H1 (cell line): ENCODE data around the gene MTARC2. TPM values are rescaled to one million over a fixed set of nuclear protein-coding genes. Genes with fewer than 3 reads are reported as not detected.

Source experiments
- CTCF ChIA-PET: fragments of 300-600 bp; sonication (Branson Sonifier 250); formaldehyde crosslinking; loops from one replicate; lab custom pipeline; 2021; ENCODE audit not compliant: partially characterized antibody; lab: Charles Lee
- POLR2A ChIA-PET: fragments of 300-600 bp; sonication (Branson Sonifier 250); formaldehyde crosslinking; loops from one replicate; lab custom pipeline; 2021; ENCODE audit warnings: inconsistent platforms; ENCODE audit not compliant: partially characterized antibody; lab: Charles Lee
- DNase-seq, 2 experiments: peaks; one replicate each; pipeline versions ENCODE4 v3.0.0 to v3.0.0-alpha.2; 2010 to 2022; ENCODE audit warnings: low spot score in 2 of 2, low read depth in 1 of 2, mixed read lengths in 1 of 2
- FAIRE-seq: peaks from 2 replicates; lab custom pipeline; 2011; peaks lifted over from hg19 to GRCh38; lab: Jason Lieb, UNC
- H2AFZ ChIP-seq: 2 replicates; pipeline ENCODE4 v1.8.1; 2012; ENCODE audit warnings: low read length, inconsistent platforms
- H2AK5ac ChIP-seq: 2 replicates; pipeline ENCODE4 v1.6.1; 2013; ENCODE audit warnings: low read depth, low read length
- H2BK120ac ChIP-seq: replicated peaks from 2 replicates; pipeline ENCODE3; 2013; ENCODE audit warnings: low read depth, low read length, inconsistent platforms
- H2BK12ac ChIP-seq: 2 replicates; pipeline ENCODE4 v1.6.1; 2013; ENCODE audit warnings: low read depth, low read length
- H2BK15ac ChIP-seq: 2 replicates; pipeline ENCODE4 v1.6.1; 2013; ENCODE audit warnings: low read length
- H2BK20ac ChIP-seq: 2 replicates; pipeline ENCODE4 v1.6.1; 2013; ENCODE audit warnings: low read length
- H2BK5ac ChIP-seq: 2 replicates; pipeline ENCODE4 v1.6.1; 2013; ENCODE audit warnings: low read depth, low read length
- H3K14ac ChIP-seq: 2 replicates; pipeline ENCODE4 v1.6.1; 2013; ENCODE audit warnings: inconsistent platforms; ENCODE audit not compliant: insufficient read length
- H3K18ac ChIP-seq: 2 replicates; pipeline ENCODE4 v1.6.1; 2013; ENCODE audit warnings: low read length; ENCODE audit errors: extremely low read depth
- H3K23ac ChIP-seq: 2 replicates; pipeline ENCODE4 v1.6.1; 2013; ENCODE audit warnings: inconsistent platforms; ENCODE audit not compliant: insufficient read length
- H3K23me2 ChIP-seq: 2 replicates; pipeline ENCODE4 v1.6.1; 2013; ENCODE audit warnings: low read depth, low read length
- H3K27ac ChIP-seq: 2 replicates; pipeline ENCODE4 v1.6.1; 2011; ENCODE audit warnings: low read depth, low read length, inconsistent platforms
- H3K27me3 ChIP-seq, 4 experiments: replicated peaks in 1 of 4; 1 replicate in 1 of 4; 2 replicates in 3 of 4; pipeline versions ENCODE4 v1.6.1 to v1.8.1; 2011 to 2013; ENCODE audit warnings: low read length in 3 of 4, mild to moderate bottlenecking in 3 of 4, inconsistent platforms in 2 of 4, mixed read lengths in 2 of 4, moderate library complexity in 1 of 4; ENCODE audit not compliant: control insufficient read depth in 3 of 4, insufficient read depth in 3 of 4; ENCODE audit errors: extremely low read depth in 1 of 4
- H3K36me3 ChIP-seq, 4 experiments: 2 replicates each; pipeline versions ENCODE4 v1.6.1 to v1.8.1; 2011 to 2013; ENCODE audit warnings: mild to moderate bottlenecking in 4 of 4, low read length in 3 of 4, moderate library complexity in 2 of 4, control low read depth in 1 of 4, inconsistent platforms in 1 of 4; ENCODE audit not compliant: insufficient read depth in 4 of 4, control insufficient read depth in 2 of 4
- H3K4ac ChIP-seq: replicated peaks from 2 replicates; pipeline ENCODE3; 2013; ENCODE audit warnings: low read length, low read depth, mixed read lengths, inconsistent platforms; ENCODE audit not compliant: insufficient read length
- H3K4me1 ChIP-seq, 4 experiments: replicated peaks in 1 of 4; 1 replicate in 1 of 4; 2 replicates in 3 of 4; pipeline versions ENCODE4 v1.6.1 to v1.8.1; 2011 to 2013; ENCODE audit warnings: low read length in 3 of 4, inconsistent platforms in 2 of 4, mixed read lengths in 1 of 4; ENCODE audit not compliant: insufficient read depth in 4 of 4, control insufficient read depth in 3 of 4
- H3K4me2 ChIP-seq, 2 experiments: 2 replicates each; pipeline versions ENCODE4 v1.6.1 to v1.8.1; 2011 to 2013; ENCODE audit warnings: low read depth in 2 of 2, low read length in 2 of 2, control low read depth in 1 of 2, inconsistent platforms in 1 of 2, mild to moderate bottlenecking in 1 of 2; ENCODE audit not compliant: insufficient read depth in 1 of 2
- H3K4me3 ChIP-seq, 4 experiments: fragments of 200-600, 300-600 bp in 1 of 4; sonication (generic), shearing (Covaris generic), sonication (Bioruptor Twin) in 1 of 4; 2 replicates each; pipeline versions ENCODE4 v1.5.1 to v1.8.1; 2011 to 2016; ENCODE audit warnings: low read length in 4 of 4, low read depth in 3 of 4, control low read depth in 2 of 4, inconsistent platforms in 2 of 4, mild to moderate bottlenecking in 2 of 4, mixed read lengths in 1 of 4, moderate library complexity in 1 of 4; ENCODE audit not compliant: insufficient read depth in 2 of 4; ENCODE audit errors: extremely low read depth in 1 of 4
- H3K56ac ChIP-seq: replicated peaks from 2 replicates; pipeline ENCODE3; 2013; ENCODE audit warnings: low read depth, mild to moderate bottlenecking, mixed read lengths, low read length, inconsistent platforms; ENCODE audit not compliant: insufficient read length
- H3K79me1 ChIP-seq: 2 replicates; pipeline ENCODE4 v1.6.1; 2013; ENCODE audit warnings: low read depth, low read length, control low read depth
- H3K79me2 ChIP-seq, 2 experiments: 2 replicates each; pipeline versions ENCODE4 v1.6.1 to v1.8.1; 2012 to 2013; ENCODE audit warnings: low read length in 2 of 2, mild to moderate bottlenecking in 2 of 2, inconsistent platforms in 1 of 2; ENCODE audit not compliant: insufficient read depth in 2 of 2, control insufficient read depth in 1 of 2
- H3K9ac ChIP-seq, 4 experiments: replicated peaks in 1 of 4; 1 replicate in 1 of 4; 2 replicates in 3 of 4; pipeline versions ENCODE4 v1.6.1 to v1.8.1; 2011 to 2013; ENCODE audit warnings: low read depth in 3 of 4, low read length in 3 of 4, control low read depth in 2 of 4, mild to moderate bottlenecking in 2 of 4, moderate library complexity in 2 of 4, inconsistent platforms in 1 of 4; ENCODE audit errors: extremely low read depth in 1 of 4
- H3K9me3 ChIP-seq, 2 experiments: 2 replicates each; pipeline versions ENCODE4 v1.6.1 to v1.8.1; 2012 to 2013; ENCODE audit warnings: mild to moderate bottlenecking in 2 of 2, moderate library complexity in 2 of 2, control low read depth in 1 of 2, inconsistent platforms in 1 of 2, low read depth in 1 of 2, low read length in 1 of 2, mixed read lengths in 1 of 2; ENCODE audit not compliant: insufficient read depth in 2 of 2
- H4K20me1 ChIP-seq, 2 experiments: replicated peaks in 1 of 2; 2 replicates each; pipeline versions ENCODE3 to v1.8.1; 2011 to 2013; ENCODE audit warnings: inconsistent platforms in 2 of 2, low read length in 2 of 2, mild to moderate bottlenecking in 1 of 2; ENCODE audit not compliant: insufficient read depth in 2 of 2, control insufficient read depth in 1 of 2
- H4K5ac ChIP-seq: 2 replicates; pipeline ENCODE4 v1.6.1; 2013; ENCODE audit warnings: low read length, low read depth, mixed read lengths, inconsistent platforms; ENCODE audit not compliant: insufficient read length
- H4K8ac ChIP-seq: 2 replicates; pipeline ENCODE4 v1.8.0; 2013; ENCODE audit warnings: mild to moderate bottlenecking, moderate library complexity, low read length, inconsistent platforms; ENCODE audit not compliant: insufficient read depth; ENCODE audit errors: extremely low read depth
- H4K91ac ChIP-seq: replicated peaks from 2 replicates; pipeline ENCODE3; 2013; ENCODE audit warnings: low read length, mixed read lengths, inconsistent platforms; ENCODE audit not compliant: insufficient read length
- BRCA1 ChIP-seq: IDR thresholded peaks from 2 replicates; pipeline ENCODE4 v1.6.1; 2012; ENCODE audit warnings: low read depth, low read length, improper control_type of control experiment
- CEBPB ChIP-seq: IDR thresholded peaks from 2 replicates; pipeline ENCODE4 v1.6.1; 2012; ENCODE audit warnings: low read depth, low read length
- CTCF ChIP-seq, 3 experiments: IDR thresholded peaks; 1 replicate in 2 of 3; 2 replicates in 1 of 3; pipeline versions ENCODE4 v1.5.1 to v1.6.1; 2011; ENCODE audit warnings: low read length in 3 of 3, mild to moderate bottlenecking in 3 of 3, inconsistent platforms in 2 of 3, low read depth in 1 of 3, moderate library complexity in 1 of 3; ENCODE audit not compliant: insufficient read depth in 1 of 3; ENCODE audit errors: control extremely low read depth in 1 of 3
- FOSL1 ChIP-seq: IDR thresholded peaks from 2 replicates; pipeline ENCODE4 v1.6.1; 2011; ENCODE audit warnings: mild to moderate bottlenecking, low read depth, low read length, moderate library complexity; ENCODE audit not compliant: insufficient read depth
- JUN ChIP-seq: IDR thresholded peaks from 2 replicates; pipeline ENCODE4 v1.6.1; 2011; ENCODE audit warnings: low read depth, mild to moderate bottlenecking, improper control_type of control experiment, low read length
- KDM4A ChIP-seq: IDR thresholded peaks from one replicate; pipeline ENCODE4 v1.7.1; 2012; ENCODE audit warnings: low read depth, mild to moderate bottlenecking, moderate library complexity, low read length, inconsistent platforms; ENCODE audit not compliant: severe bottlenecking
- NRF1 ChIP-seq: IDR thresholded peaks from 2 replicates; pipeline ENCODE4 v1.6.1; 2011; ENCODE audit warnings: mild to moderate bottlenecking, low read depth, low read length, improper control_type of control experiment
- POLR2A ChIP-seq, 2 experiments: IDR thresholded peaks; 1 replicate in 1 of 2; 2 replicates in 1 of 2; pipeline ENCODE4 v1.6.1; 2011; ENCODE audit warnings: low read depth in 2 of 2, low read length in 2 of 2, mild to moderate bottlenecking in 2 of 2; ENCODE audit errors: control extremely low read depth in 1 of 2
- POLR2AphosphoS5 ChIP-seq: IDR thresholded peaks from 2 replicates; pipeline ENCODE4 v1.6.1; 2011; ENCODE audit warnings: low read depth, low read length
- RFX5 ChIP-seq: IDR thresholded peaks from 2 replicates; pipeline ENCODE4 v1.6.1; 2011; ENCODE audit warnings: low read depth, low read length, improper control_type of control experiment, borderline replicate concordance
- SP2 ChIP-seq: IDR thresholded peaks from 2 replicates; pipeline ENCODE4 v1.6.1; 2012; ENCODE audit warnings: mild to moderate bottlenecking, low read length, inconsistent platforms
- TBP ChIP-seq: IDR thresholded peaks from 2 replicates; pipeline ENCODE4 v1.6.1; 2011; ENCODE audit warnings: low read depth, low read length, improper control_type of control experiment
- WGBS, 2 experiments: shearing (Covaris generic) in 1 of 2; methylation state at CpG; one replicate each; pipeline versions ENCODE4 v1.1.6 to v1.1.7; 2013 to 2015; ENCODE audit warnings: low lambda C conversion rate in 2 of 2, mixed read lengths in 2 of 2, inconsistent platforms in 1 of 2, low coverage in 1 of 2, missing lambda C conversion rate in 1 of 2; ENCODE audit not compliant: insufficient replicate concordance in 2 of 2, insufficient coverage in 1 of 2, insufficient read length in 1 of 2; ENCODE audit errors: extremely low coverage in 1 of 2, missing lambda C conversion rate in 1 of 2; 5-methylcytosine and 5-hydroxymethylcytosine counted together
- polyA plus RNA-seq, 7 experiments: library from polyadenylated mRNA; depleted of rRNA in 3 of 7; stranded (reverse) in 5 of 7; unstranded in 2 of 7; fragments of >200 nt in 5 of 7; fragments of 200-250 nt in 2 of 7; gene quantifications; 1 replicate in 5 of 7; 2 replicates in 1 of 7; 4 replicates in 1 of 7; pipeline versions ENCODE4 v1.2.1 to v1.2.3, GENCODE V29; 2011 to 2013; ENCODE audit warnings: missing spikeins in 2 of 7, mixed read lengths in 2 of 7
- total RNA-seq: library from RNA; stranded (reverse); fragmentation: NEBNext Ultra II Directional; extraction: Animal tissue kit (Norgen Biotek cat#: 25700); gene quantifications from 2 replicates; pipeline ENCODE4 v1.2.1, GENCODE V29; 2021

Gene MTARC2
- total and polyA plus RNA-seq, 2 of the 8 experiments (the other 6 are each of a cell fraction or from before 2014, with no cell fraction given): 7.2 to 7.9 TPM

DNA sequence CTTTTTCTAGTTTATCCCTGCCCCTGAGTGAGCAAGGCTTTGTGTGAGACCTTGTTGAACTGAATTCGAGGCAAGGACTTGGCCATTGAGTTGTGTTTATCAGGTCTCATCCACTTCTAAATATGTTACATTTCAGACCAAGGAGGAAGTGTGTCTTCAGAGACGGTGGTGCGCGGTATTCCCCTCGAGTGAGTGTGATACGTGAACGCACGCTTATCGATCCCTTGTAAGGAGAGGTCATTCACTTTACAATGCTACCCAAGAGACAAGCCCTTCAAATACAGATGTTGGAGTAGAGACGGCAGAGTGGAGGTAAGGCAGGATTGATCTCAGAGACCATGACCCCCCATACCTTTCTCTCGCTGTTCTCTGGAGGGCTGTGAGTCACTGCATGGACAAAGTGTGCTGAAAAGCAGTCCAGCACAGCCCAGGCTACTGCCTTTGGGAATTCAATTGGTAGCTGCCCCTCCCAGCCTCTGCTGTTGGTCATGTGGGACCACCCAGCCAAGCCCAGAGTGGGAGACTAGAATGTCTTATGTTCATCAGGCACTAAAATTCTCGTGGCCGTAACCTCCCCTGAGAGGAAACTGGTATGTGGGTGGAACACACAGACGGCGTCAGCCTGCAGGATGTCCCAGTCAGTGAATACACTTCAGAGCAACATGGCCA is 22.3 kb downstream of the MTARC2 start:
- Histone ChIP-seq H3K23me2 (no peaks in the 10 kb centered on the region), H3K79me1 (no peaks in the 10 kb centered on the region), H3K9me3 (no peaks in the 10 kb centered on the region), H2BK15ac (no peak overlapping the region), H3K36me3 (no peaks in the 10 kb centered on the region), H2AFZ (no peak overlapping the region), H3K23ac (no peak overlapping the region), H4K8ac (no peak overlapping the region), H3K4ac (no peak overlapping the region), H2BK120ac (no peak overlapping the region), H3K56ac (no peak overlapping the region), H3K79me2 (no peaks in the 10 kb centered on the region), H3K4me3 (no peak overlapping the region), H2BK12ac (no peak overlapping the region), H3K4me2 (no peak overlapping the region), H3K14ac (no peak overlapping the region), H4K5ac (no peak overlapping the region), H4K20me1 (no peaks in the 10 kb centered on the region), H2AK5ac (no peak overlapping the region)
- FAIRE-seq (no peak), DNase-seq (no peak)
- WGBS, 2 experiments: 93% methylated on average over 14 of the region's 15 CpGs; no CpG with 5 or more reads in 1 of the 2 experiments
- CTCF ChIA-PET: interaction anchor here (1.2 kb wide), 1 partner anchor 663 kb away, joined by 3 read pairs; no protein-coding TSS in a partner anchor
- TF ChIP-seq BRCA1 (no peak), CEBPB (no peak), RFX5 (no peak), SP2 (no peak), CTCF (IDR thresholded peaks at IDR 0.05; ENCODE audit: control extremely low read depth in 1 of 3, insufficient read depth in 1 of 3, low read depth in 1 of 3, low read length in 3 of 3) (no peak), NRF1 (no peak), POLR2AphosphoS5 (no peak), JUN (no peak), POLR2A (IDR thresholded peaks at IDR 0.05; ENCODE audit: control extremely low read depth in 1 of 2, low read depth in 2 of 2, low read length in 2 of 2) (no peak), KDM4A (no peak), TBP (no peak), FOSL1 (no peak)
- TF ChIP-seq, all 59 proteins: peak for 0
- H4K91ac ChIP-seq: no peak overlapping the region
- no peak overlapping the region for H3K27ac ChIP-seq
- H3K9ac ChIP-seq: no peak overlapping the region
- POLR2A ChIA-PET: no interaction called here
- H2BK20ac ChIP-seq: no peak overlapping the region
- H2BK5ac ChIP-seq: no peak overlapping the region
- no peak overlapping the region for H3K18ac ChIP-seq
- no peaks in the 10 kb centered on the region for H3K27me3 ChIP-seq
- H3K4me1 ChIP-seq: no peaks in the 10 kb centered on the region
